Left colon (tissue), 2 donors: ENCODE measurements around the gene PRRT4. TPM values are rescaled to one million over a fixed set of nuclear protein-coding genes. Genes with fewer than 3 reads are reported as not detected.

Experiments used
- ATAC-seq: fragments of 200-7000 bp; cut with Tn5 transposase; one replicate; pipeline ENCODE4 v1.9.1; 2020; ENCODE audit warnings: mild to moderate bottlenecking, moderate library complexity
- DNase-seq, 2 donors: peaks; one replicate each; pipeline ENCODE4 v3.0.0-alpha.2; 2020
- intact Hi-C, 2 donors: fragments of 100-400 bp; cut with DNase I in 1 of 2; cut with micrococcal nuclease in 1 of 2; formaldehyde crosslinking; loops; one replicate each; pipeline versions ENCODE4 v1.11.2 to v1.14.0; 2022; cut with DNase I, micrococcal nuclease
- total RNA-seq, 2 donors: library from RNA; stranded (reverse); fragmentation: NEBNext Ultra II Directional; extraction: Animal tissue kit (Norgen Biotek cat#: 25700); gene quantifications; one replicate each; pipeline ENCODE4 v1.2.1, GENCODE V29; 2021
- donor health status: DM: no; HTN: no; CAD: no.
- donor health status: DM: yes; HTN: yes; CAD: no.

Gene PRRT4
- total RNA-seq, 2 donors from 2014 or later, result 0.20 TPM; not detected in 1

- no peak for DNase-seq
- intact Hi-C loops, result no loop called here
- ATAC-seq, result no peak
Measured at GRCh38 chr7:128318691-128319090, 42.8 kb downstream of the PRRT4 start.

DNA sequence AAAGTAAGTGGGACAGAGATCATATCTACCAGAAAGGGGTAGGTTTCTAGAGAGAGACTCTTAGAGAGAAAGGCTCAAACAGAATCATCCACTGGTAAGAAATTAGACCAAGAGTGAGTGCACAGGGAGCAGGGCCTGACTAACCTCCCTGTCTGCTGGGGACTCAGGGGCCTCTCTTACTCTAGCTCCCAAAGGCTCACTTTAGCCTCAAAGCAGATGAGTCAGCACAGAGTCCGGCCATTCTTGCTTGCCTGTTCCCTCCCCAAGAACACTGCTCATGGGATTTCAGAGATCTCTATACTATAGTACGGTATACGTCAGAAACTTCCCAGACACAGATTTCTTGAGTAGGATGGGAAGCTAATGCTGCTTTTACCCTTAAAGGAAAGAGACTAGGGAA, 50.5 kb downstream of the PRRT4 start:
- DNase-seq (no peak), ATAC-seq (no peak)
- intact Hi-C loops, result no loop called here

DNA sequence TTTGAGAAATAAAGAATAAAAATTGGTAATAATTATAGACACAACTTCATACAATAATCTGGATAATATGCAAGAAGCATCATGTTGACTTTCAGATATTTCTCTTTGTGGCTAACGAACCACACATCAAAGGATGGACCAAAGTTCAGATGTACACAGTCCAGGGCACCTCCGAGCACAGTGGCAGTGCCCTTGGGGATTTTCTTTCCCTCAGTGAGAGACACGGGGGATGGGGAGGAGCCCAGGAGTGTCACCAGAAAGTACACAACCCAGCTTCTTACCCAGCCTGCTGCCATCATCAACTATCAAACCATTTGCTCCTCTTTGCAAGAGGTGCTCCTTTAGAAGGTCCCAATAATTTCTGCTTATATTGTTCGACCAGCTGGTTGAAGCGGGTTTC, 51.0 kb downstream of the PRRT4 start:
- intact Hi-C loops, result no loop called here
- ATAC-seq (no peak), DNase-seq (no peak)

GRCh38 chr7:128309976-128310375, 51.5 kb downstream of the PRRT4 start:
- ATAC-seq (no peak), DNase-seq (no peak)
- intact Hi-C loops, result no loop called here

DNA sequence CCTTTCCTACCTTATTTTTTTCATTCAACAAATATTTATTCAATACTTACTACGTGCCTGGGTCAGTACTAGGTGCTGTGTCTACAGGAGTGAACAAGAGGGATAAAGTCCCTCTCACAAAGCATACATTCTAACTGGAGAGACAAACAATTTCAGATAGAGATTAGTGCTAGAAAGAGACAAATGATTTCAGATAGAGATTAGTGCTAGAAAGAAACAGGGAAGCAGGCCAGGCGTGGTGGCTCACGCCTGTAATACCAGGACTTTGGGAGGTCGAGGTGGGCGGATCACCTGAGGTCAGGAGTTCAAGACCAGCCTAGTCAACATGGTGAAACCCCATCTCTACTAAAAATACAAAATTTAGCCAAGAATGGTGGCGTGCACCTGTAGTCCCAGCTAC, 52.4 kb downstream of the PRRT4 start:
- intact Hi-C loops, result no loop called here
- DNase-seq (no peak), ATAC-seq (no peak)

- DNase-seq (no peak), ATAC-seq (no peak)
- intact Hi-C loops, result no loop called here
Measured at GRCh38 chr7:128307061-128307460, 54.4 kb downstream of the PRRT4 start.

- DNase-seq (no peak), ATAC-seq (no peak)
- intact Hi-C loops, result no loop called here
Measured at GRCh38 chr7:128304212-128304611, 57.3 kb downstream of the PRRT4 start.

GRCh38 chr7:128303643-128304042, 57.8 kb downstream of the PRRT4 start:
- ATAC-seq, result no peak
- intact Hi-C loops, result no loop called here
- no peak for DNase-seq

- ATAC-seq, result no peak
- intact Hi-C loops, result no loop called here
- DNase-seq, result no peak
Measured at GRCh38 chr7:128303133-128303532, 58.4 kb downstream of the PRRT4 start.

DNA sequence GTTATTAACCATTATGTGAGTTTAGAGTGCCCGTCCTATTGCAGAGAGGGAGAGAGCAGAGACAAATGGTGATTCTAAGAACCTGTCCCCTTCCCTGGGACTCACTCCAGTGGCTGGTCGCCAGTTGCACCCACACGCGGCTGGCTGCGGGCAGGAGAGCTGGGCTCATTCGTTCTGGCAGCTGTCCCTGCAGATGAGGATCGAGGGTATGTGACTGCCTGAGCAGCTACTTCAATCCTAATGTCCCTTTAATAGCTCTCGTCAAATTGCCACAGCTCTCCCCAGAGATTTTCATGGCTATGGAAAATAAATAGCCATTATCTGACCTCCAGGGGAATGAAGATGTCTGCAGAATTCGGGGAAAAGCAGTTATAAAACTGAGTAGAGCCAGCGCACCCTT, 59.4 kb downstream of the PRRT4 start:
- DNase-seq (no peak), ATAC-seq (no peak)
- intact Hi-C loops, result no loop called here

Other genes with a start within 250 kb of the PRRT4 start
- gene LEP, start 120.4 kb downstream of the PRRT4 start, total RNA-seq, result under 1 TPM in 1 of 2 donors, not detected in 1; 0.75 TPM
- 10 to 100 TPM; 19.6 to 26.8 TPM for gene RBM28, start 17.8 kb downstream of the PRRT4 start, total RNA-seq
- gene IMPDH1, start 48.3 kb upstream of the PRRT4 start, total RNA-seq, result 10 to 100 TPM; 29.0 to 31.2 TPM
- 1 to 10 TPM; 5.8 to 7.3 TPM for gene HILPDA, start 94.2 kb upstream of the PRRT4 start, total RNA-seq
- gene METTL2B, start 115.1 kb upstream of the PRRT4 start, total RNA-seq, result 10 to 100 TPM; 24.7 to 28.0 TPM